Esophagus squamous epithelium (tissue), 5 donors: ENCODE measurements around the gene CREBRF. TPM values are rescaled to one million over a fixed set of nuclear protein-coding genes. Genes with fewer than 3 reads are reported as not detected.

Source experiments
- DNase-seq: peaks from one replicate; lab custom pipeline; 2025; lab: John Stamatoyannopoulos, UW
- H3K27ac ChIP-seq, 4 donors: fragments of 200-600 bp; sonication (generic); one replicate each; pipeline ENCODE4 v1.5.1; 2016 to 2019; ENCODE audit warnings: mild to moderate bottlenecking in 1 of 4
- H3K27me3 ChIP-seq, 4 donors: fragments of 200-600 bp; sonication (generic); 1 replicate in 3 of 4; 2 replicates in 1 of 4; pipeline versions ENCODE4 v1.5.1 to v1.6.0; 2017 to 2021; ENCODE audit warnings: antibody characterized with exemption in 1 of 4
- H3K36me3 ChIP-seq, 3 donors: fragments of 200-600 bp; sonication (generic); one replicate each; pipeline ENCODE4 v1.5.1; 2016 to 2019
- H3K4me1 ChIP-seq, 3 donors: fragments of 200-600 bp; sonication (generic); one replicate each; pipeline ENCODE4 v1.5.1; 2017 to 2019
- H3K4me3 ChIP-seq, 4 donors: fragments of 200-600 bp; sonication (generic); 1 replicate in 3 of 4; 2 replicates in 1 of 4; pipeline ENCODE4 v1.5.1; 2016 to 2019; ENCODE audit warnings: mild to moderate bottlenecking in 2 of 4, moderate library complexity in 1 of 4
- H3K9me3 ChIP-seq, 3 donors: fragments of 200-600 bp; sonication (generic); one replicate each; pipeline ENCODE4 v1.5.1; 2016 to 2019
- POLR2A ChIP-seq, 4 donors: fragments of 450-650 bp; IDR thresholded peaks; one replicate each; pipeline ENCODE4 v1.6.1; 2017; ENCODE audit warnings: antibody characterized with exemption in 4 of 4, mild to moderate bottlenecking in 4 of 4, moderate library complexity in 3 of 4
- WGBS, 2 donors: methylation state at CpG; one replicate each; pipeline ENCODE4 v1.1.5; 2018; 5-methylcytosine and 5-hydroxymethylcytosine counted together
- intact Hi-C: fragments of 100-400 bp; cut with DNase I; formaldehyde crosslinking; loops from one replicate; pipeline ENCODE4 v1.15.0; 2022
- total RNA-seq, 4 donors: library from RNA; depleted of rRNA; stranded (reverse); fragments of >200 nt; gene quantifications; one replicate each; pipeline ENCODE4 v1.1.0, GENCODE V29; 2016
- TF ChIP-seq, protein P1 (sequence below), 6 experiments: fragments of 450-650 bp in 4 of 6; fragments of 200-600 bp in 2 of 6; sonication (generic) in 2 of 6; IDR thresholded peaks; one replicate each; pipeline ENCODE4 v1.5.1; 2016 to 2019; ENCODE audit warnings: antibody characterized with exemption in 6 of 6, mild to moderate bottlenecking in 4 of 6, moderate library complexity in 4 of 6
- donor health status: DM: yes; HTN: yes; CAD: no.

Gene CREBRF
- total RNA-seq, 4 donors from 2014 or later, result 2.7 to 28.4 (median 7.9) TPM

DNA sequence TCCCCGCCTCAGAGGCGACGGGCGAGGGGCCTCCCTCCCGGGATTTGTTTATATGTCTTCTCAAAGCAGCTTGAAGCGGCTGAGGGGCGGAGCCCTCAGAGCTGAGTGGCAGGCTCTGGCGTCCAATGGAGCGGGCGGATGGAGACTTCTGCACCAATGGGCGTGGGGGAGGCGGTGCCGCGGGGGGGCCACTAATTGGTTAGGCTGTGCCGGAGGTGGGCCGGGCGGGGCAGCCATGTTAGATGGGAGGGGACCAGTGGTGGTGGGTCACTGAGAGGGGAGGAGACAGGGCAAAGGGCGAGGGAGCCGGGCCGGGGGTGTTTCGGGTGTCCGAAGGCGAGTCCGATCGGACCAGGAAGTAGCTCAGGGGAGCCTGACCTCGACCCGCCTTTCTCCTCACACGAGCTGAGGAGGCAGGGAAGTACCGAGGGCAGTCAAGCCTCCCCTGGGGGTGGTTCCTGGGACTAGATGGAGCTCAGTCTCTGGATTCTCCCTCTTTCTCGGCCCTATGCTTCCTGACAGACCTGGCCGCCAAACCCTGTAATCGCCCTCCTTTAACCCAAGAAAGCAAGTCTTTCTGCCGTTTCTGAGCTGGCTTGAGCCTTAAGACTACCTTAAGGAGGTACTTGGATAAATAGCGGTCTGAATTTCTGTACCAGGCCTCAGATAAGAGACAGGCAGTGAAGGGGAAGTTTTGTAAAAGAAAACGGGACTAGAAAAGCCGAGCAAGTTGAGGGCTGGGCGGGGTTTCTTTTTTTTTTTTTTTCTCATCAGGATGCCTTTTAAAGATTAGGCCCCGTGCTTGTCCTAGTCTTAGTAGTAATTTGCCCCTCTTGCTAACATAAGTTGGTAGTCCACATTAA, 1.1 kb downstream of the CREBRF start:
- WGBS, 2 donors, result 0 to 4% methylated on average over 14 to 21 of the region's 38 CpGs
- intact Hi-C loops, result no loop called here

DNA sequence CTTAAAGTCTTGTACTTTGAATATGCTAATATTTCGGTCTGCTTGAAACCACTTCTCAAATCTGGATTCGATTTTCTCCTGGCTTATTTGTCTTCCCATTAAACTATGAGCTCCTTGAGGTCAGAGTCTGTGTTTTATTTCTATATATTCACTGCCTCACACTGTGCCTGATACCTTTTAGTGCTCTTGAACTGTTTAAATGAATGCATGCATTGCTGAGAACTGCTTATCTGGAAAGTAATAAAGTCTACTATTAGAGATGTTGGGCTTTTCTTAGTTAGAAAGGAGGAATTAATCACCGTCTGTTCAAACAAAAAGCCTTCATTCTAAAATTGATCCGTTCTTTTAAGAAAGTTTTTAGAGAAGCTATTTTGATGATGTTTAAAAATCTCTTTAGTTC, 6.0 kb downstream of the CREBRF start:
- TF ChIP-seq, protein P1, sequence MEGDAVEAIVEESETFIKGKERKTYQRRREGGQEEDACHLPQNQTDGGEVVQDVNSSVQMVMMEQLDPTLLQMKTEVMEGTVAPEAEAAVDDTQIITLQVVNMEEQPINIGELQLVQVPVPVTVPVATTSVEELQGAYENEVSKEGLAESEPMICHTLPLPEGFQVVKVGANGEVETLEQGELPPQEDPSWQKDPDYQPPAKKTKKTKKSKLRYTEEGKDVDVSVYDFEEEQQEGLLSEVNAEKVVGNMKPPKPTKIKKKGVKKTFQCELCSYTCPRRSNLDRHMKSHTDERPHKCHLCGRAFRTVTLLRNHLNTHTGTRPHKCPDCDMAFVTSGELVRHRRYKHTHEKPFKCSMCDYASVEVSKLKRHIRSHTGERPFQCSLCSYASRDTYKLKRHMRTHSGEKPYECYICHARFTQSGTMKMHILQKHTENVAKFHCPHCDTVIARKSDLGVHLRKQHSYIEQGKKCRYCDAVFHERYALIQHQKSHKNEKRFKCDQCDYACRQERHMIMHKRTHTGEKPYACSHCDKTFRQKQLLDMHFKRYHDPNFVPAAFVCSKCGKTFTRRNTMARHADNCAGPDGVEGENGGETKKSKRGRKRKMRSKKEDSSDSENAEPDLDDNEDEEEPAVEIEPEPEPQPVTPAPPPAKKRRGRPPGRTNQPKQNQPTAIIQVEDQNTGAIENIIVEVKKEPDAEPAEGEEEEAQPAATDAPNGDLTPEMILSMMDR (IDR thresholded peaks at IDR 0.05), result no peak
- TF ChIP-seq POLR2A (IDR thresholded peaks at IDR 0.05), result no peak
- peaks cover 9 to 75% (median 25%) of the 10 kb centered on the region in 3 donors for H3K4me1 ChIP-seq
- H3K27ac ChIP-seq, result no peak overlapping the region
- H3K36me3 ChIP-seq, result peaks cover 0 to 3% (median 0%) of the 10 kb centered on the region in 3 donors
- DNase-seq, result no peak
- no peaks in the 10 kb centered on the region for H3K9me3 ChIP-seq
- no peak overlapping the region for H3K4me3 ChIP-seq
- 68 to 70% methylated on average over 4 of the region's 4 CpGs for WGBS, 2 donors
- intact Hi-C loops, result no loop called here
- no peaks in the 10 kb centered on the region for H3K27me3 ChIP-seq

More for the DNA sequence above, 1.1 kb downstream of the CREBRF start:
- H3K9me3 ChIP-seq, result no peaks in the 10 kb centered on the region
- peak; percentile 97 for DNase-seq
- H3K27ac ChIP-seq, result peak overlapping the region; percentile 98 to 100 (median 99)
- H3K4me3 ChIP-seq, result peak overlapping the region; percentile 91 to 100 (median 100)
- peaks cover 4 to 55% (median 31%) of the 10 kb centered on the region in 3 donors for H3K4me1 ChIP-seq
- no peaks in the 10 kb centered on the region for H3K27me3 ChIP-seq
- H3K36me3 ChIP-seq, result peaks cover 0 to 3% (median 0%) of the 10 kb centered on the region in 3 donors
- peak in 1 of 4 donors; percentile 56 for TF ChIP-seq POLR2A (IDR thresholded peaks at IDR 0.05)
- TF ChIP-seq, protein P1 (IDR thresholded peaks at IDR 0.05), result peak in 2 of 6 experiments; percentile 32 to 36

DNA sequence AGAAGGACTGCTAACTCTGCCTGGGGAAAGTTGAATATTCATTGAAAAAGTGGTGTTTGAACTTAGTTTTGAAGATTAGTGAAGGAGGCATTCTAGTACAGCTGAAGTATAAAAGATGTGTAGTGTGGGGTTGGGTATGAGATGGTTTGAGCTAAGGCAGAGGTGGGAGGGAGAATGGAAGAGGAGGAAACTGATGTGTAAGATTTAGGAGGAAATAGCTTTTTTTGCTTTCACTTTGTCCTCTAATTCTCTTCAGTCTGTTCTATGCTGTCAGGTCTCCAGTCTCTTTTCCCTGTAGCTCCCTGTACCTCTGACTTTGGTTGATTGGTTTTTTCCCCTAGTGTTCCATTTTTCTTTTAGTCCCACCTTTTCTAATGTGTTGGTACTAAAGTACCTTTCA, 9.0 kb downstream of the CREBRF start:
- TF ChIP-seq POLR2A (IDR thresholded peaks at IDR 0.05), result no peak
- TF ChIP-seq, protein P1 (IDR thresholded peaks at IDR 0.05), result no peak
- Histone ChIP-seq H3K27ac (no peak overlapping the region), H3K4me1 (peaks cover 5 to 55% (median 5%) of the 10 kb centered on the region in 3 donors), H3K4me3 (no peak overlapping the region), H3K36me3 (peaks cover 0 to 3% (median 0%) of the 10 kb centered on the region in 3 donors), H3K9me3 (no peaks in the 10 kb centered on the region), H3K27me3 (no peaks in the 10 kb centered on the region)
- no peak for DNase-seq
- intact Hi-C loops, result no loop called here

DNA sequence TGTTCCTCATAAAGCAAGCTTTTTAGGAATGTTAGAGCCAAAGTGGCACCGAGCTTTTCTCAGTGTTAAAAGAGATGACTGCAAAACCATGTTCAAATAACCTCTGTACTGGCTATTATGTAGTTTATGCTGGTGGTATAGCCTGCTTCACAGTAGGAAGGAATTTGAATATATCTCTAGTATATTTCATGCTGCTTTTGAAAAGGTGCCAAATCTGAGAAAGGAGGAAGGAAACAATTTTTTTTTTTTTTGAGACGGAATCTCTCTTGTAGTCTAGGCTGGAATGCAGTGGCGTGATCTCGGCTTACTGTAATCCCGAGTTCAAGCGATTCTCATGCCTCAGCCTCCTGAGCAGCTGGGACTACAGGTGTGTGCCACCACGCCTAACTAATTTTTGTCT, 13.5 kb downstream of the CREBRF start:
- intact Hi-C loops, result no loop called here
- Histone ChIP-seq H3K27ac (no peak overlapping the region), H3K27me3 (no peaks in the 10 kb centered on the region), H3K4me1 (peaks cover 0 to 50% (median 6%) of the 10 kb centered on the region in 3 donors), H3K36me3 (no peaks in the 10 kb centered on the region), H3K4me3 (no peak overlapping the region), H3K9me3 (no peaks in the 10 kb centered on the region)
- TF ChIP-seq POLR2A (IDR thresholded peaks at IDR 0.05), result no peak
- TF ChIP-seq, protein P1 (IDR thresholded peaks at IDR 0.05), result no peak
- DNase-seq, result no peak
- 78 to 82% methylated on average over 6 to 7 of the region's 7 CpGs for WGBS, 2 donors
